22Rv1 (cell line): Measurements from ENCODE around the gene CDH15.

Experiments used
- CTCF ChIP-seq: fragments of 450-650 bp; IDR thresholded peaks from 2 replicates; pipeline ENCODE4 v1.5.1; 2017; ENCODE audit warnings: mild to moderate bottlenecking
- ZFX ChIP-seq: fragments of 450-650 bp; IDR thresholded peaks from 2 replicates; pipeline ENCODE4 v1.6.1; 2017; ENCODE audit warnings: antibody characterized with exemption, borderline replicate concordance

GRCh38 chr16:89163297-89163696 lies 8.3 kb upstream of the CDH15 start:
- TF ChIP-seq CTCF (no peak), ZFX (no peak)
